NOMO-1 treated with DMSO at 0.1 percent for 48 hours (cell line): ENCODE measurements around the gene PCA3.
"Not testable (repeated sequence)": the region's sequence is repeated elsewhere in the genome, so short reads cannot be mapped to it uniquely, and the experiment has no call there.

ENCODE experiments used
- DNase-seq: peaks from one replicate; lab custom pipeline; 2025; ENCODE audit not compliant: unreplicated experiment; lab: John Stamatoyannopoulos, UW

The PCA3 gene

GRCh38 chr9:76764138-76764537 lies at the start of gene PCA3:
TSS of gene PCA3 (plus strand) at chr9:76764438.
- DNase-seq = no peak

GRCh38 chr9:76716085-76716672 lies 48.1 kb upstream of the PCA3 start:
- DNase-seq = no peak

GRCh38 chr9:76717176-76717575 lies 47.1 kb upstream of the PCA3 start:
- DNase-seq = no peak

GRCh38 chr9:76717613-76718012 lies 46.6 kb upstream of the PCA3 start:
- no peak for DNase-seq

- DNase-seq = no peak
Observed at GRCh38 chr9:76718166-76718565, 46.1 kb upstream of the PCA3 start.

- DNase-seq = no peak
Observed at GRCh38 chr9:76720245-76720644, 44.0 kb upstream of the PCA3 start.

GRCh38 chr9:76725011-76725546 lies 39.2 kb upstream of the PCA3 start:
- DNase-seq = no peak

GRCh38 chr9:76725885-76726284 lies 38.4 kb upstream of the PCA3 start:
- DNase-seq = no peak

GRCh38 chr9:76729116-76729515 lies 35.1 kb upstream of the PCA3 start:
- no peak for DNase-seq

GRCh38 chr9:76729980-76730737 lies 34.1 kb upstream of the PCA3 start:
- DNase-seq = no peak

GRCh38 chr9:76730801-76731200 lies 33.4 kb upstream of the PCA3 start:
- DNase-seq = peak; percentile 49

- DNase-seq = no peak
Observed at GRCh38 chr9:76732341-76732958, 31.8 kb upstream of the PCA3 start.

GRCh38 chr9:76733096-76733495 lies 31.1 kb upstream of the PCA3 start:
- DNase-seq = no peak

GRCh38 chr9:76734716-76735115 lies 29.5 kb upstream of the PCA3 start:
- DNase-seq = no peak

- no peak for DNase-seq
Observed at GRCh38 chr9:76737154-76737902, 26.9 kb upstream of the PCA3 start.

- DNase-seq = no peak
Observed at GRCh38 chr9:76738402-76738801, 25.8 kb upstream of the PCA3 start.

- DNase-seq = no peak
Observed at GRCh38 chr9:76741524-76741923, 22.7 kb upstream of the PCA3 start.

GRCh38 chr9:76742890-76743289 lies 21.3 kb upstream of the PCA3 start:
- not testable (repeated sequence) for DNase-seq

- no peak for DNase-seq
Observed at GRCh38 chr9:76743931-76744330, 20.3 kb upstream of the PCA3 start.

GRCh38 chr9:76744336-76744735 lies 19.9 kb upstream of the PCA3 start:
- DNase-seq = no peak

- DNase-seq = no peak
Observed at GRCh38 chr9:76751001-76751400, 13.2 kb upstream of the PCA3 start.
